SK-N-SH treated with all-trans-retinoic acid at 6 μM for 48 hours (cell line): ENCODE measurements around the gene BCAS4.

ENCODE experiments used
- ARNTL ChIP-seq: fragments of 450-650 bp; formaldehyde crosslinking; IDR thresholded peaks from 2 replicates; pipeline ENCODE4 v1.5.0; 2020; ENCODE audit warnings: low read depth, mild to moderate bottlenecking, moderate library complexity, borderline replicate concordance
- ISL1 ChIP-seq: fragments of 250-450 bp; sonication (Bioruptor Pico); IDR thresholded peaks from 2 replicates; pipeline ENCODE4 v2.1.2; 2022; ENCODE audit warnings: mild to moderate bottlenecking, moderate library complexity
- RARB ChIP-seq: fragments of 250-450 bp; sonication (Bioruptor Pico); IDR thresholded peaks from 2 replicates; pipeline ENCODE4 v1.8.0; 2021; ENCODE audit warnings: mild to moderate bottlenecking, moderate library complexity
- ZFP3 ChIP-seq: fragments of 250-450 bp; sonication (Bioruptor Pico); IDR thresholded peaks from 2 replicates; pipeline ENCODE4 v1.5.0; 2020; ENCODE audit warnings: mild to moderate bottlenecking, moderate library complexity
- ZNF565 ChIP-seq: fragments of 450-650 bp; formaldehyde crosslinking; conservative IDR thresholded peaks from 2 replicates; pipeline ENCODE4 v1.5.0; 2020; ENCODE audit warnings: low read depth, mild to moderate bottlenecking, moderate library complexity

- no peak for TF ChIP-seq RARB
- TF ChIP-seq ISL1 (CRISPR knock-in tag), result no peak
- TF ChIP-seq ZFP3, result no peak
- TF ChIP-seq ZNF565, result no peak
- TF ChIP-seq ARNTL, result no peak
Observed at GRCh38 chr20:50926530-50926929, 131.7 kb downstream of the BCAS4 start.
